Gastrocnemius medialis (tissue), 4 donors: ENCODE measurements around the gene GOLGA1.
"Not testable (repeated sequence)": the region's sequence is repeated elsewhere in the genome, so short reads cannot be mapped to it uniquely, and the experiment has no call there.

ENCODE experiments used
- CTCF ChIP-seq, 5 experiments: fragments of 450-650 bp in 3 of 5; fragments of 200-600 bp in 2 of 5; sonication (generic) in 2 of 5; IDR thresholded peaks in 4 of 5; conservative IDR thresholded peaks in 1 of 5; 1 replicate in 4 of 5; 2 replicates in 1 of 5; pipeline ENCODE4 v1.5.1; 2016 to 2019; ENCODE audit warnings: antibody characterized with exemption in 5 of 5, mild to moderate bottlenecking in 3 of 5, moderate library complexity in 3 of 5
- POLR2A ChIP-seq, 2 donors: fragments of 450-650 bp; IDR thresholded peaks; one replicate each; pipeline ENCODE4 v1.6.1; 2017; ENCODE audit warnings: antibody characterized with exemption in 2 of 2, mild to moderate bottlenecking in 2 of 2, moderate library complexity in 2 of 2

- TF ChIP-seq CTCF (IDR thresholded peaks at IDR 0.05 in 4 of 5, conservative IDR thresholded peaks at IDR 0.05 in 1 of 5); POLR2A (IDR thresholded peaks at IDR 0.05): not testable (repeated sequence)
Observed at GRCh38 chr9:124838132-124838531, 102.8 kb downstream of the GOLGA1 start.
